Measurements from ENCODE around the gene BAG1. TPM values are rescaled to one million over a fixed set of nuclear protein-coding genes. Genes with fewer than 3 reads are reported as not detected.
A peak's percentile ranks its signal among the peaks of the same experiment; 100 is the strongest.

The BAG1 gene
- total and polyA plus RNA-seq, 2 of the 13 experiments (the other 11 are each of a cell fraction or from before 2014, with no cell fraction given): 23.1 to 59.5 TPM

DNA sequence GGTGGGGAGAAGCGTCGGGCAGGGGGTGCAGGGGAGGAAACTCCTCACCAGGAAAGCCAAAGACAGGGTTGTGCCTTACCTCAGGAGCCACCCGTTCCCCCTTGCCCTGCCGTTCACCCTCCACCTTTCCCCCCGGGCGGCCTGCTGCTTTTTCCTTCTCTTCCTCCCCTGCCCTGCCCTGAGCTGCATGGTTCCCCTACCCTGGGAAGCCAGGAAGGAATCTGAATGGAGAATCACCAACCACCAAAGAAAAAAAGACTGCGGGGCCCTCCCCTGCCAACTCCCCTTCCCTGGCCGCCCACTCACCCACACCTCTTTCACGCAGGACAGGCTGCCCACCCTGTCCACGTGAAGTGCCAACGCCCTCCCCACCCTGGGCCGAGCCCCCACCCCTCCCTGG, 25.0 kb upstream of the BAG1 start:
- Histone ChIP-seq H3K4me3 (replicated peaks in 1 of 3; ENCODE audit: insufficient read depth in 1 of 3, low read depth in 2 of 3, low read length in 3 of 3) (peak overlapping the region; percentile 75 to 89 (median 84)), H4K20me1 (ENCODE audit: insufficient read depth, low read length) (no peaks in the 10 kb centered on the region), H3K9ac (ENCODE audit: insufficient read depth, low read depth, low read length) (peak overlapping the region; percentile 84), H3K79me2 (ENCODE audit: insufficient read depth, low read length) (peaks cover 40% of the 10 kb centered on the region), H3K4me1 (ENCODE audit: insufficient read depth, low read length) (peaks cover 55% of the 10 kb centered on the region), H2AFZ (ENCODE audit: low read length) (no peak overlapping the region), H3K4me2 (ENCODE audit: low read depth, low read length) (peak overlapping the region; percentile 75), H3K27ac (ENCODE audit: extremely low read length, insufficient read depth, low read length) (peak overlapping the region; percentile 85), H3K9me3 (ENCODE audit: low read length) (no peaks in the 10 kb centered on the region), H3K36me3 (replicated peaks in 1 of 2; ENCODE audit: control insufficient read depth in 1 of 2, insufficient read depth in 2 of 2, low read length in 2 of 2) (peaks cover 0 to 11% of the 10 kb centered on the region in 2 experiments; a peak in 3 of 5 replicates), H3K27me3 (ENCODE audit: control insufficient read depth in 1 of 2, insufficient read depth in 2 of 2, low read length in 2 of 2) (no peaks in the 10 kb centered on the region)
- no TSS peak for BruUV-seq (replicated peaks)
- in situ Hi-C loops (cut with HindIII; ENCODE audit: extremely low pct_ligation_motif_present, low pct_unique_long_range_greater_than_20kb) (no loop called here), intact Hi-C loops (cut with micrococcal nuclease; ENCODE audit: unreplicated experiment) (loop anchor here (5.0 kb wide), 1 partner anchor 33 kb away; no protein-coding TSS in a partner anchor)
- ChIA-PET CTCF (ENCODE audit: low intra/inter-chr PET ratio, low total read pairs) (no interaction called here), POLR2A (interaction anchor here (0.8 to 1.4 kb wide), 15 partner anchors 10 to 265 kb away, joined by 3 to 22 read pairs (median 3); partner anchors contain the start of genes BAG1, CHMP5 and NOL6)
- no peak for DNase-seq (ENCODE audit: low spot score)
- TF ChIP-seq ZNF121 (CRISPR knock-in tag; IDR thresholded peaks at IDR 0.05) (no peak), SNAPC5 (CRISPR knock-in tag; IDR thresholded peaks at IDR 0.05; ENCODE audit: borderline replicate concordance) (no peak), SRSF1 (optimal IDR thresholded peaks at IDR 0.05; ENCODE audit: low read depth, low read length) (peak; percentile 3), ZC3H4 (CRISPR knock-in tag; IDR thresholded peaks at IDR 0.05; ENCODE audit: borderline replicate concordance) (peak; percentile 53; the same call in 1 of the 2 replicates), BORCS8-MEF2B (CRISPR knock-in tag; IDR thresholded peaks at IDR 0.05) (no peak), ZNF234 (CRISPR knock-in tag; conservative IDR thresholded peaks at IDR 0.05) (0 out of 2 replicates have a peak, but pooled peaks have one; percentile 3), ZC3H13 (CRISPR knock-in tag; IDR thresholded peaks at IDR 0.05) (0 out of 2 replicates have a peak, but pooled peaks have one; percentile 40)
- TF ChIP-seq, protein P1, sequence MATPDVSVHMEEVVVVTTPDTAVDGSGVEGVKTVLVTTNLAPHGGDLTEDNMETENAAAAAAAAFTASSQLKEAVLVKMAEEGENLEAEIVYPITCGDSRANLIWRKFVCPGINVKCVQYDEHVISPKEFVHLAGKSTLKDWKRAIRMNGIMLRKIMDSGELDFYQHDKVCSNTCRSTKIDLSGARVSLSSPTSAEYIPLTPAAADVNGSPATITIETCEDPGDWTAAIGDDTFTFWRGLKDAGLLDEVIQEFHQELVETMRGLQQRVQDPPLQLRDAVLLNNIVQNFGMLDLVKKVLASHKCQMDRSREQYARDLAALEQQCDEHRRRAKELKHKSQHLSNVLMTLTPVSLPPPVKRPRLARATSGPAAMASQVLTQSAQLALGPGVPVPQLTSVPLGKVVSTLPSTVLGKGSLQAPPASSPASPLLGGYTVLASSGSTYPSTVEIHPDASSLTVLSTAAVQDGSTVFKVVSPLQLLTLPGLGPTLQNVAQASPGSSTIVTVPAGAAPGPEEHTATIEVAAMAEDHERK (CRISPR knock-in tag; IDR thresholded peaks at IDR 0.05; ENCODE audit: low read depth): no peak
- WGBS (ENCODE audit: low lambda C conversion rate): 25% methylated on average over 10 of the region's 12 CpGs
- no peak for FAIRE-seq
- no peak for ATAC-seq

Measured in HepG2 (cell line).